HepG2 (cell line): ENCODE results near the gene SNRNP35. TPM values are rescaled to one million over a fixed set of nuclear protein-coding genes. Genes with fewer than 3 reads are reported as not detected.

Experiments
- AHR ChIP-seq: IDR thresholded peaks from 2 replicates; pipeline ENCODE4 v1.6.1; 2018; ENCODE audit warnings: missing genetic modification reagents, missing compliant biosample characterization
- NBN ChIP-seq: fragments of 450-650 bp; conservative IDR thresholded peaks from 2 replicates; pipeline ENCODE4 v1.6.1; 2017
- NKX3-1 ChIP-seq: sonication (generic); formaldehyde crosslinking; IDR thresholded peaks from 2 replicates; pipeline ENCODE4 v1.5.0; 2020; ENCODE audit warnings: missing genetic modification reagents
- PHF20 ChIP-seq: sonication (generic); formaldehyde crosslinking; IDR thresholded peaks from 2 replicates; pipeline ENCODE4 v1.5.0; 2020; ENCODE audit warnings: mild to moderate bottlenecking, missing genetic modification reagents
- RBAK ChIP-seq: sonication (generic); formaldehyde crosslinking; IDR thresholded peaks from 2 replicates; pipeline ENCODE4 v1.5.1; 2020; ENCODE audit warnings: mild to moderate bottlenecking, missing genetic modification reagents
- SRY ChIP-seq: sonication (generic); formaldehyde crosslinking; IDR thresholded peaks from 2 replicates; pipeline ENCODE4 v1.8.0; 2022; ENCODE audit warnings: mild to moderate bottlenecking, missing genetic modification reagents
- TEAD3 ChIP-seq: optimal IDR thresholded peaks from 2 replicates; pipeline ENCODE3; 2016; ENCODE audit warnings: borderline replicate concordance
- ZNF143 ChIP-seq: sonication (generic); formaldehyde crosslinking; IDR thresholded peaks from 2 replicates; pipeline ENCODE4 v1.4.0; 2020; ENCODE audit warnings: missing genetic modification reagents
- ZNF549 ChIP-seq: sonication (generic); formaldehyde crosslinking; IDR thresholded peaks from 2 replicates; pipeline ENCODE4 v1.5.0; 2020; ENCODE audit warnings: missing genetic modification reagents
- ZNF570 ChIP-seq: sonication (generic); formaldehyde crosslinking; IDR thresholded peaks from 2 replicates; pipeline ENCODE4 v1.4.0; 2020; ENCODE audit warnings: mild to moderate bottlenecking, missing genetic modification reagents, borderline replicate concordance
- ZNF761 ChIP-seq: sonication (generic); formaldehyde crosslinking; conservative IDR thresholded peaks from 2 replicates; pipeline ENCODE4 v1.4.0; 2020; ENCODE audit warnings: mild to moderate bottlenecking, missing genetic modification reagents
- polyA plus RNA-seq, 8 experiments: library from polyadenylated mRNA; depleted of rRNA in 3 of 8; stranded (reverse) in 7 of 8; unstranded in 1 of 8; fragments of >200 nt; fragmentation: Illumina TruSeq in 4 of 8; extraction: Trizol in 4 of 8; gene quantifications; 2 replicates each; pipeline versions ENCODE4 v1.2.1 to v1.2.3, GENCODE V29; 2011 to 2016; ENCODE audit warnings: low read depth in 4 of 8, missing spikeins in 1 of 8, mixed read lengths in 1 of 8; ENCODE audit not compliant: insufficient read depth in 1 of 8
- total RNA-seq, 5 experiments: library from RNA; depleted of rRNA; stranded (reverse); fragments of >200 nt; fragmentation: Illumina TruSeq; extraction: Trizol; gene quantifications; 2 replicates each; pipeline ENCODE4 v1.2.3, GENCODE V29; 2016; ENCODE audit warnings: low read depth in 1 of 5
- TF ChIP-seq, protein P1 (sequence below): sonication (generic); formaldehyde crosslinking; IDR thresholded peaks from 2 replicates; pipeline ENCODE4 v1.4.0; 2020; ENCODE audit warnings: mild to moderate bottlenecking, missing genetic modification reagents
- TF ChIP-seq, protein P2 (sequence below): sonication (generic); formaldehyde crosslinking; IDR thresholded peaks from 2 replicates; pipeline ENCODE4 v1.4.0; 2020; ENCODE audit warnings: missing genetic modification reagents
- TF ChIP-seq, protein P3 (sequence below), 2 experiments: sonication (generic) in 1 of 2; formaldehyde crosslinking in 1 of 2; IDR thresholded peaks; 2 replicates each; pipeline versions ENCODE4 v1.6.1 to v1.9.0; 2014 to 2022; ENCODE audit warnings: antibody characterized with exemption in 1 of 2, borderline replicate concordance in 1 of 2, inconsistent platforms in 1 of 2, low read depth in 1 of 2, missing genetic modification reagents in 1 of 2

The SNRNP35 gene
- total and polyA plus RNA-seq, 2 of the 13 experiments (the other 11 are each of a cell fraction or from before 2014, with no cell fraction given) = 11.3 to 22.6 TPM

DNA sequence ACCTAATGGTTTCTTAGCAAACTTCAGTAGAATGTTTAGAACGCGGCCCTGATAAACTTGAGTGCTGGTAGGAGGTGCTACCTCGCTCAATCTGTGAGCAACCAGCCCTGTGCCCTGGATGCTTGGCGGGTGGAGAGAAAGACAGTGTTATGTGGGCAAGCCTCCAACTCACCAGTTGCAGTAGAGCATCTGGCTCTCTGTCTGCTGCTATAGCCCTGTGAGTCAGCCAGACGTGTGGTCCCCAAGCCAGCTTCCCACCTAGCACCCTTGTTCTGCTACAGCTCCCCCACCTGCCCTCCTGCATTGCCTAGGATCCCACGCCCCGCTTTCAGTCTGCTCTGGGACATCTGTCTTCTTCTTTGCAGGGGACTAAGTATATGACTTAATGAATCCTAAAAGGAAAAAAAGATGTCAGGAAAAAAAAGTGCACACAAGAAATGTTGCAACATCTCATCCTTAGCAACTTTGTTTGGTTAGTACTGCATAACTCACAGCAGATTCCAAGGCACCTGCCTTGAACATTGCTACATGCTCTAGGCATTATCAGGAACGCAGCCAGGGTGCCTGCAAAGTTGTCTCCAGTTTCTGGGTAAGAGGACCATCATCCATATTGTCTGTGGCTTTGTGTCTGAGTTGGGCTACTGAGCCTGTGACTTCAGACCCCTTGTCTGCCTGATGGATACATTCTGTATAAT, 13.6 kb downstream of the SNRNP35 start (continued):
- TF ChIP-seq, protein P1, sequence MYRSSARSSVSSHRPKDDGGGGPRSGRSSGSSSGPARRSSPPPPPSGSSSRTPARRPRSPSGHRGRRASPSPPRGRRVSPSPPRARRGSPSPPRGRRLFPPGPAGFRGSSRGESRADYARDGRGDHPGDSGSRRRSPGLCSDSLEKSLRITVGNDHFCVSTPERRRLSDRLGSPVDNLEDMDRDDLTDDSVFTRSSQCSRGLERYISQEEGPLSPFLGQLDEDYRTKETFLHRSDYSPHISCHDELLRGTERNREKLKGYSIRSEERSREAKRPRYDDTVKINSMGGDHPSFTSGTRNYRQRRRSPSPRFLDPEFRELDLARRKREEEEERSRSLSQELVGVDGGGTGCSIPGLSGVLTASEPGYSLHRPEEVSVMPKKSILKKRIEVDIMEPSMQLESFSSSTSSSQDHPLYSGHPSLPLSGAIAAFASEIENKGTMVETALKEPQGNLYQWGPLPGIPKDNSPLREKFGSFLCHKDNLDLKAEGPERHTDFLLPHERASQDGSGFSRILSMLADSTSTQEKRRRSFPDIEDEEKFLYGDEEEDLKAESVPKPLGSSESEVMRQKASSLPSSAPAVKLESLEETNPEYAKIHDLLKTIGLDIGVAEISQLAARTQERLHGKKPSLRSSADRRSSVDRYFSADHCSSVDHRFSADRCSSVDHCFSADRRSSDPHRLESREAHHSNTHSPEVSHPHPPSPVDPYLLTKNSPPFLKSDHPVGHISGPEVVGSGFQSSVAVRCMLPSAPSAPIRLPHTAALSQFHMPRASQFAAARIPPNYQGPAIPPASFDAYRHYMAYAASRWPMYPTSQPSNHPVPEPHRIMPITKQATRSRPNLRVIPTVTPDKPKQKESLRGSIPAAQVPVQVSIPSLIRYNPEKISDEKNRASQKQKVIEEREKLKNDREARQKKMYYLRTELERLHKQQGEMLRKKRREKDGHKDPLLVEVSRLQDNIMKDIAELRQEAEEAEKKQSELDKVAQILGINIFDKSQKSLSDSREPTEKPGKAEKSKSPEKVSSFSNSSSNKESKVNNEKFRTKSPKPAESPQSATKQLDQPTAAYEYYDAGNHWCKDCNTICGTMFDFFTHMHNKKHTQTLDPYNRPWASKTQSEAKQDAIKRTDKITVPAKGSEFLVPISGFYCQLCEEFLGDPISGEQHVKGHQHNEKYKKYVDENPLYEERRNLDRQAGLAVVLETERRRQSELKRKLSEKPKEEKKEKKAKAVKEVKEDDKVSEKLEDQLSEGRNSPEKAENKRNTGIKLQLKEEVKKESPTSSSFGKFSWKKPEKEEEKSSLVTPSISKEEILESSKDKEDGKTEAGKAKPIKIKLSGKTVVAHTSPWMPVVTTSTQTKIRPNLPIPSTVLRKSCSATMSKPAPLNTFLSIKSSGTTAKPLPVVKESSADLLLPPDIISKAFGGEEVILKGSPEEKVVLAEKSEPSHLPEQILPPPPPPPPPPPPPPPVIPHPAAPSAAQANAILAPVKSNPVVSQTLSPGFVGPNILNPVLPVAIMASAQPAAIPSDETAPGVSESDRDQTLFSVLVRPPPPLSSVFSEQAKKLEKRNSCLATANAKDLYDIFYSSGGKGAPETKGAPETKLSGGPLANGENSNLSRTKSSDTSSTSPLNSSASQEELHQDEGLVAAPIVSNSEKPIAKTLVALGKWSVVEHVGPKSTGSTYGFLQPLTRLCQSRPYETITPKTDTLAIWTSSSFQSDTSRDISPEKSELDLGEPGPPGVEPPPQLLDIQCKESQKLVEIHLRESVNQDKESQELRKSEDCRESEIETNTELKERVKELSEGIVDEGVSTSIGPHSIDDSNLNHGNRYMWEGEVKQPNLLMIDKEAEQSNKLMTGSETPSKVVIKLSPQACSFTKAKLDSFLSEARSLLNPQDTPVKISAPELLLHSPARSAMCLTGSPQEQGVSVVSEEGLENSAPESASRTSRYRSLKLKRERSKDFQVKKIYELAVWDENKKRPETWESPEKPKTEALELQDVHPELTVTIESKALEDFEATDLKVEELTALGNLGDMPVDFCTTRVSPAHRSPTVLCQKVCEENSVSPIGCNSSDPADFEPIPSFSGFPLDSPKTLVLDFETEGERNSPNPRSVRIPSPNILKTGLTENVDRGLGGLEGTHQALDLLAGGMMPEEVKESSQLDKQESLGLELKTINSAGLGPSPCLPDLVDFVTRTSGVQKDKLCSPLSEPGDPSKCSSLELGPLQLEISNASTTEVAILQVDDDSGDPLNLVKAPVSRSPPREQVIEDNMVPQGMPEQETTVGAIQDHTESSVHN (CRISPR knock-in tag) = no peak
- TF ChIP-seq, protein P2, sequence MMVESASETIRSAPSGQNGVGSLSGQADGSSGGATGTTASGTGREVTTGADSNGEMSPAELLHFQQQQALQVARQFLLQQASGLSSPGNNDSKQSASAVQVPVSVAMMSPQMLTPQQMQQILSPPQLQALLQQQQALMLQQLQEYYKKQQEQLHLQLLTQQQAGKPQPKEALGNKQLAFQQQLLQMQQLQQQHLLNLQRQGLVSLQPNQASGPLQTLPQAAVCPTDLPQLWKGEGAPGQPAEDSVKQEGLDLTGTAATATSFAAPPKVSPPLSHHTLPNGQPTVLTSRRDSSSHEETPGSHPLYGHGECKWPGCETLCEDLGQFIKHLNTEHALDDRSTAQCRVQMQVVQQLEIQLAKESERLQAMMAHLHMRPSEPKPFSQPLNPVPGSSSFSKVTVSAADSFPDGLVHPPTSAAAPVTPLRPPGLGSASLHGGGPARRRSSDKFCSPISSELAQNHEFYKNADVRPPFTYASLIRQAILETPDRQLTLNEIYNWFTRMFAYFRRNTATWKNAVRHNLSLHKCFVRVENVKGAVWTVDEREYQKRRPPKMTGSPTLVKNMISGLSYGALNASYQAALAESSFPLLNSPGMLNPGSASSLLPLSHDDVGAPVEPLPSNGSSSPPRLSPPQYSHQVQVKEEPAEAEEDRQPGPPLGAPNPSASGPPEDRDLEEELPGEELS (CRISPR knock-in tag) = no peak
- TF ChIP-seq ZNF761 (CRISPR knock-in tag) (no peak), ZNF570 (no peak), AHR (CRISPR knock-in tag) (no peak), PHF20 (CRISPR knock-in tag) (no peak), SRY (CRISPR knock-in tag) (no peak), RBAK (CRISPR knock-in tag) (no peak), NKX3-1 (no peak), TEAD3 (CRISPR knock-in tag) (peak; percentile 20), ZNF143 (CRISPR knock-in tag) (no peak), ZNF549 (no peak), NBN (no peak)
- TF ChIP-seq, protein P3, sequence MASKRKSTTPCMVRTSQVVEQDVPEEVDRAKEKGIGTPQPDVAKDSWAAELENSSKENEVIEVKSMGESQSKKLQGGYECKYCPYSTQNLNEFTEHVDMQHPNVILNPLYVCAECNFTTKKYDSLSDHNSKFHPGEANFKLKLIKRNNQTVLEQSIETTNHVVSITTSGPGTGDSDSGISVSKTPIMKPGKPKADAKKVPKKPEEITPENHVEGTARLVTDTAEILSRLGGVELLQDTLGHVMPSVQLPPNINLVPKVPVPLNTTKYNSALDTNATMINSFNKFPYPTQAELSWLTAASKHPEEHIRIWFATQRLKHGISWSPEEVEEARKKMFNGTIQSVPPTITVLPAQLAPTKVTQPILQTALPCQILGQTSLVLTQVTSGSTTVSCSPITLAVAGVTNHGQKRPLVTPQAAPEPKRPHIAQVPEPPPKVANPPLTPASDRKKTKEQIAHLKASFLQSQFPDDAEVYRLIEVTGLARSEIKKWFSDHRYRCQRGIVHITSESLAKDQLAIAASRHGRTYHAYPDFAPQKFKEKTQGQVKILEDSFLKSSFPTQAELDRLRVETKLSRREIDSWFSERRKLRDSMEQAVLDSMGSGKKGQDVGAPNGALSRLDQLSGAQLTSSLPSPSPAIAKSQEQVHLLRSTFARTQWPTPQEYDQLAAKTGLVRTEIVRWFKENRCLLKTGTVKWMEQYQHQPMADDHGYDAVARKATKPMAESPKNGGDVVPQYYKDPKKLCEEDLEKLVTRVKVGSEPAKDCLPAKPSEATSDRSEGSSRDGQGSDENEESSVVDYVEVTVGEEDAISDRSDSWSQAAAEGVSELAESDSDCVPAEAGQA (IDR thresholded peaks at IDR 0.05; ENCODE audit: low read depth) = no peak
- TF ChIP-seq, protein P3 (CRISPR knock-in tag; IDR thresholded peaks at IDR 0.05; ENCODE audit: borderline replicate concordance) = no peak
